Activated CD4-positive, alpha-beta T cell treated with anti-CD3 and anti-CD28 coated beads for 36 hours (primary cell): ENCODE measurements around the gene TP53TG3C. TPM values are rescaled to one million over a fixed set of nuclear protein-coding genes. Genes with fewer than 3 reads are reported as not detected.
"Not testable (repeated sequence)": the region's sequence is repeated elsewhere in the genome, so short reads cannot be mapped to it uniquely, and the experiment has no call there.

Experiments used
- ATAC-seq: fragments of 200-7000 bp; cut with Tn5 transposase; one replicate; pipeline ENCODE4 v1.10.0; 2021; ENCODE audit warnings: mild to moderate bottlenecking, moderate library complexity
- CTCF ChIA-PET: fragments of 350-600 bp; sonication (Branson Sonifier 250); formaldehyde crosslinking; loops from one replicate; lab custom pipeline; 2021; ENCODE audit warnings: antibody characterized with exemption; lab: Charles Lee
- POLR2A ChIA-PET: fragments of 350-600 bp; sonication (Branson Sonifier 250); formaldehyde crosslinking; loops from one replicate; lab custom pipeline; 2021; ENCODE audit warnings: antibody characterized with exemption, inconsistent platforms; lab: Charles Lee
- DNase-seq: peaks from one replicate; pipeline ENCODE4 v3.0.0-alpha.2; 2020
- H3K27ac Mint-ChIP-seq: one replicate; pipeline ENCODE4 v1.8.0; 2021; ENCODE audit warnings: mixed read lengths
- H3K27me3 Mint-ChIP-seq: one replicate; pipeline ENCODE4 v1.8.0; 2021; ENCODE audit warnings: mixed read lengths
- H3K36me3 Mint-ChIP-seq: one replicate; pipeline ENCODE4 v1.8.0; 2021; ENCODE audit warnings: low read depth, mixed read lengths
- H3K4me1 Mint-ChIP-seq: one replicate; pipeline ENCODE4 v1.8.0; 2021; ENCODE audit warnings: mixed read lengths
- H3K4me3 Mint-ChIP-seq: one replicate; pipeline ENCODE4 v1.8.0; 2021; ENCODE audit warnings: mild to moderate bottlenecking, moderate library complexity, mixed read lengths
- H3K9me3 Mint-ChIP-seq: one replicate; pipeline ENCODE4 v1.8.0; 2021; ENCODE audit warnings: low read depth, mixed read lengths
- intact Hi-C, 2 experiments: fragments of 100-400 bp; cut with DNase I in 1 of 2; cut with micrococcal nuclease in 1 of 2; formaldehyde crosslinking; loops; one replicate each; pipeline versions ENCODE4 v1.14.2 to v1.15.1; 2022 to 2024; cut with DNase I, micrococcal nuclease
- total RNA-seq, 2 experiments: library from RNA; stranded (reverse); gene quantifications; one replicate each; pipeline ENCODE4 v1.2.3, GENCODE V29; 2021

TP53TG3C gene, protein sequence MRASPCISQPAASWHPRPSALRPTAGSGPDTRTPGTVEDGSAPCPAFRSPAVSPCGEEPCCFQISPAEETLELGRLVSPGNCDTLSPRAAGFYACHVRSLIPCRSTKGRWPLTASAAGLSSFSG
- under 1 TPM in 1 of 2 experiments, not detected in 1; 0.55 TPM for total RNA-seq

DNA sequence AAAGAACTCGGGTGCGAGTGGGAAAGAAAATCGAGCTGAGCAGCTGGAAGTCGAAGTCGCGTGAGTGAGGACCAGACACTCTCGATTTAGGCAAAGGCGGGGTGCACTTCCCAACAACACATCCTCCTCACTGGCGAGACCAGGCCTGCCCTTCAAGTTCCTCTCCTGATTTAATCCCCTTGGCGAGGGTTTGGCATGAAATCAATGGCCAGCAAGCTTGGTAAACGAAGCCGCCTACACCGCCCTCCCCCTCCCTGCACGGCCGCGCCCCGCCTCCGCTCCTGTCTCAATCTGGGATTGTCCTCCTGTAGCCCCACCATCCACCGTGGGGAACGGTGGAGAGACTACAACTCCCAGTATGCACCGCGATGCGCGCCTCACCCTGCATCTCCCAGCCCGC is at the start of gene TP53TG3C:
TP53TG3C (plus strand) TSS at position 301 of the 400 bp plus-strand sequence; CDS start at position 369, 68 bp downstream.
- ATAC-seq, H3K4me1 Mint-ChIP-seq, POLR2A ChIA-PET, H3K4me3 Mint-ChIP-seq, intact Hi-C loops, DNase-seq, H3K9me3 Mint-ChIP-seq, H3K27me3 Mint-ChIP-seq, CTCF ChIA-PET, H3K36me3 Mint-ChIP-seq, H3K27ac Mint-ChIP-seq: not testable (repeated sequence)

Other genes with a start within 250 kb of the TP53TG3C start
- gene TP53TG3E, start 110.1 kb downstream of the TP53TG3C start, total RNA-seq = not detected
- under 1 TPM; 0.37 to 0.72 TPM for gene TP53TG3B, start 166.6 kb downstream of the TP53TG3C start, total RNA-seq